Epithelial cell of proximal tubule (primary cell): Measurements from ENCODE around the gene HOXC5. TPM values are rescaled to one million over a fixed set of nuclear protein-coding genes. Genes with fewer than 3 reads are reported as not detected.
A peak's percentile ranks its signal among the peaks of the same experiment; 100 is the strongest.
"Not testable (repeated sequence)": the region's sequence is repeated elsewhere in the genome, so short reads cannot be mapped to it uniquely, and the experiment has no call there.

Source experiments
- DNase-seq: peaks from one replicate; pipeline ENCODE4 v3.0.0-alpha.2; 2011; ENCODE audit warnings: low read depth
- H3K4me3 ChIP-seq: 2 replicates; pipeline ENCODE4 v1.5.1; 2011; ENCODE audit warnings: low read depth, mild to moderate bottlenecking, low read length
- CTCF ChIP-seq: conservative IDR thresholded peaks from 2 replicates; pipeline ENCODE4 v1.5.1; 2012; ENCODE audit warnings: low read depth, mild to moderate bottlenecking, low read length
- total RNA-seq: library from RNA; depleted of rRNA; stranded (reverse); fragments of >200 nt; gene quantifications from 2 replicates; pipeline ENCODE4 v1.2.3, GENCODE V29; 2015

The HOXC5 gene
- total RNA-seq, 1 donor from 2014 or later: 1.2 TPM

- no peak overlapping the region for H3K4me3 ChIP-seq
- DNase-seq: no peak
- TF ChIP-seq CTCF: no peak
Measured at GRCh38 chr12:54066408-54066807, 33.6 kb downstream of the HOXC5 start.

GRCh38 chr12:54068418-54069070 is 35.7 kb downstream of the HOXC5 start:
- TF ChIP-seq CTCF: no peak
- no peak overlapping the region for H3K4me3 ChIP-seq
- DNase-seq: no peak

- TF ChIP-seq CTCF: no peak
- DNase-seq: no peak
- no peak overlapping the region for H3K4me3 ChIP-seq
Measured at GRCh38 chr12:54071942-54072341, 39.1 kb downstream of the HOXC5 start.

- no peak overlapping the region for H3K4me3 ChIP-seq
- TF ChIP-seq CTCF: no peak
- no peak for DNase-seq
Measured at GRCh38 chr12:54074308-54074707, 41.5 kb downstream of the HOXC5 start.

GRCh38 chr12:54075409-54075808 is 42.6 kb downstream of the HOXC5 start:
- H3K4me3 ChIP-seq: no peak overlapping the region
- DNase-seq: no peak
- no peak for TF ChIP-seq CTCF

GRCh38 chr12:54075974-54076373 is 43.1 kb downstream of the HOXC5 start:
- TF ChIP-seq CTCF: no peak
- H3K4me3 ChIP-seq: no peak overlapping the region
- no peak for DNase-seq

- peak overlapping the region; percentile 21 for H3K4me3 ChIP-seq
- DNase-seq: not testable (repeated sequence)
Measured at GRCh38 chr12:54077843-54078242, 45.0 kb downstream of the HOXC5 start.

GRCh38 chr12:54079115-54079514 is 46.3 kb downstream of the HOXC5 start:
- H3K4me3 ChIP-seq: peak overlapping the region; percentile 44
- not testable (repeated sequence) for DNase-seq

GRCh38 chr12:54080008-54080924 is 47.4 kb downstream of the HOXC5 start:
- not testable (repeated sequence) for DNase-seq
- H3K4me3 ChIP-seq: peak overlapping the region; percentile 44

- peak overlapping the region; percentile 48 for H3K4me3 ChIP-seq
- not testable (repeated sequence) for DNase-seq
Measured at GRCh38 chr12:54081053-54081514, 48.2 kb downstream of the HOXC5 start.
